ENCODE measurements around the gene MCM8.

The MCM8 gene

GRCh38 chr20:5990946-5991345 lies 40.5 kb downstream of the MCM8 start:
- Histone ChIP-seq H3K9me3 (ENCODE audit: severe bottlenecking) (no peaks in the 10 kb centered on the region), H3K4me3 (ENCODE audit: low read depth, low read length) (no peak overlapping the region), H3K27me3 (ENCODE audit: insufficient read depth, low read depth, severe bottlenecking) (no peaks in the 10 kb centered on the region), H3K27ac (no peak overlapping the region), H3K36me3 (peaks cover 82% of the 10 kb centered on the region)
- no peak for TF ChIP-seq CTCF (IDR thresholded peaks at IDR 0.05; ENCODE audit: low read depth, low read length)
- DNase-seq: no peak

GRCh38 chr20:5991623-5992441 lies 41.4 kb downstream of the MCM8 start:
- Histone ChIP-seq H3K9me3 (ENCODE audit: severe bottlenecking) (no peaks in the 10 kb centered on the region), H3K4me3 (ENCODE audit: low read depth, low read length) (no peak overlapping the region), H3K27ac (no peak overlapping the region), H3K36me3 (peaks cover 74% of the 10 kb centered on the region), H3K27me3 (ENCODE audit: insufficient read depth, low read depth, severe bottlenecking) (no peaks in the 10 kb centered on the region)
- no peak for TF ChIP-seq CTCF (IDR thresholded peaks at IDR 0.05; ENCODE audit: low read depth, low read length)
- no peak for DNase-seq

GRCh38 chr20:5996765-5997164 lies 46.3 kb downstream of the MCM8 start:
- Histone ChIP-seq H3K4me3 (ENCODE audit: low read depth, low read length) (no peak overlapping the region), H3K36me3 (peaks cover 46% of the 10 kb centered on the region), H3K27me3 (ENCODE audit: insufficient read depth, low read depth, severe bottlenecking) (no peaks in the 10 kb centered on the region), H3K9me3 (ENCODE audit: severe bottlenecking) (no peaks in the 10 kb centered on the region), H3K27ac (no peak overlapping the region)
- no peak for TF ChIP-seq CTCF (IDR thresholded peaks at IDR 0.05; ENCODE audit: low read depth, low read length)
- DNase-seq: no peak

GRCh38 chr20:5999783-6000182 lies 49.3 kb downstream of the MCM8 start:
- no peak for DNase-seq

GRCh38 chr20:6000871-6001270 lies 50.4 kb downstream of the MCM8 start:
- no peak for TF ChIP-seq CTCF (IDR thresholded peaks at IDR 0.05; ENCODE audit: low read depth, low read length)
- Histone ChIP-seq H3K36me3 (peaks cover 8% of the 10 kb centered on the region), H3K9me3 (ENCODE audit: severe bottlenecking) (no peaks in the 10 kb centered on the region), H3K4me3 (ENCODE audit: low read depth, low read length) (no peak overlapping the region), H3K27me3 (ENCODE audit: insufficient read depth, low read depth, severe bottlenecking) (no peaks in the 10 kb centered on the region), H3K27ac (no peak overlapping the region)
- DNase-seq: no peak

More at GRCh38 chr20:5999783-6000182, 49.3 kb downstream of the MCM8 start:
- Histone ChIP-seq H3K9me3 (ENCODE audit: severe bottlenecking) (no peaks in the 10 kb centered on the region), H3K27ac (no peak overlapping the region), H3K4me3 (ENCODE audit: low read depth, low read length) (no peak overlapping the region), H3K36me3 (peaks cover 17% of the 10 kb centered on the region), H3K27me3 (ENCODE audit: insufficient read depth, low read depth, severe bottlenecking) (no peaks in the 10 kb centered on the region)
- TF ChIP-seq CTCF (IDR thresholded peaks at IDR 0.05; ENCODE audit: low read depth, low read length): no peak

- H3K4me3 ChIP-seq (ENCODE audit: low read depth, low read length): peak overlapping the region; percentile 88
- peak overlapping the region; percentile 78 for H3K27ac ChIP-seq
- no peak for DNase-seq
These were observed 56.1 kb downstream of the MCM8 start for GRCh38 chr20:6006603-6006949.

More at GRCh38 chr20:6006603-6006949, 56.1 kb downstream of the MCM8 start:
- Histone ChIP-seq H3K9me3 (ENCODE audit: severe bottlenecking) (no peaks in the 10 kb centered on the region), H3K27me3 (ENCODE audit: insufficient read depth, low read depth, severe bottlenecking) (no peaks in the 10 kb centered on the region), H3K36me3 (peaks cover 23% of the 10 kb centered on the region)
- no peak for TF ChIP-seq CTCF (IDR thresholded peaks at IDR 0.05; ENCODE audit: low read depth, low read length)

Data from WERI-Rb-1 (cell line).